Peyer's patch (tissue), 4 donors: Measurements from ENCODE around the gene B3GALNT2.

ENCODE experiments used
- CTCF ChIP-seq, 6 experiments: fragments of 450-650 bp in 4 of 6; fragments of 200-600 bp in 2 of 6; sonication (generic) in 1 of 6; IDR thresholded peaks; one replicate each; pipeline ENCODE4 v1.5.1; 2017 to 2019; ENCODE audit warnings: antibody characterized with exemption in 6 of 6, mild to moderate bottlenecking in 3 of 6, moderate library complexity in 1 of 6
- POLR2A ChIP-seq, 2 donors: fragments of 450-650 bp; IDR thresholded peaks; one replicate each; pipeline ENCODE4 v1.5.1; 2017; ENCODE audit warnings: antibody characterized with exemption in 2 of 2, mild to moderate bottlenecking in 2 of 2, moderate library complexity in 2 of 2

DNA sequence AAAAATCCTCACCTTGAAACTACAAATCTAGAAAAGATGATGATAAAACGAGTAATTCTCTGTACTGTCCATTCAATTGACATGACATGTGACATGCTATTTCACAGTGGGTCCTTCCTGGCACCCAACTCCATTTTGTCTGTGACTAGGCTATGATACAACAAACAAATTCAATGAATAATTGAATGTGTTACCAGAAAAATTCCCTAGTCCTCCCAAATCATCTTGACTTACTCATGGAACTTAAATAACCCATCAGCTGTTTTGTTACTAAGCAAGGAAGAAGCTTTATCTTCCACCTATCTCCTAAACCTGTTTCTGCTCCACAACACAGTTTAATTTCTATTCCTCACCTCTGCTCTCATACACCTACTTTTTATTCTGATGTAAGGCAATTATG, 30.4 kb downstream of the B3GALNT2 start:
- no peak for TF ChIP-seq POLR2A (IDR thresholded peaks at IDR 0.05)
- TF ChIP-seq CTCF (IDR thresholded peaks at IDR 0.05), result no peak
